ENCODE measurements around the gene MSH6.

DNA sequence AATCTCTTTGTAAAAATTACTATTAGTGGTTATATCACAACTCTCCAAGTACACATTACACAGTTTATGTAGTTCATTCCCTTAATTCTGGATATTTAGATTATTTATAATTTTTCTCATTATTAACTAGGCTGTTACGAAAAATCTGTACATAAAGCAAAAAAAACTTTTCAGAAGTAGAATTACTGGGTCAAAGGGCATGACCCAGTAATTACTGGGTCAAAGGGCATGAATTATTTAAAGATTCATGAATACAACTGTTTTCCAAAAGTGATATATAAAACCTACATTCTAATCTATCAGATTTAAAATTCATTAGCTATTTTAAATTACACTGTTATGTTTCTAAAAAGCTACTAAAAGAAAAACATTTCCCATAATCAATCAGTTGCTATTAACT, 55.3 kb downstream of the MSH6 start:
- no peak for TF ChIP-seq FOXK2 (IDR thresholded peaks at IDR 0.05)
- no peak for TF ChIP-seq SP1 (IDR thresholded peaks at IDR 0.05)

Measured in HEK293T (cell line).